IMR-90 (cell line): ENCODE data around the gene PLXNC1. TPM values are rescaled to one million over a fixed set of nuclear protein-coding genes. Genes with fewer than 3 reads are reported as not detected.

ENCODE experiments used
- ATAC-seq: fragments of 200-7000 bp; cut with Tn5 transposase; 2 replicates; pipeline ENCODE4 v1.9.1; 2020; ENCODE audit warnings: low read depth, mild to moderate bottlenecking, moderate library complexity
- BruUV-seq: library from RNA; stranded (reverse); fragments of 400-500 nt; replicated peaks from 2 replicates; lab custom pipeline; 2021; lab: Mats Ljungman, UMichigan
- CTCF ChIA-PET: fragments of 300-600 bp; formaldehyde crosslinking; extraction: SDS; loops from one replicate; lab custom pipeline; 2021; ENCODE audit warnings: antibody characterized with exemption; lab: Yijun Ruan, JAX
- POLR2A ChIA-PET: fragments of 300-600 bp; sonication (Branson Sonifier 250); formaldehyde crosslinking; loops from one replicate; lab custom pipeline; 2022; ENCODE audit warnings: antibody characterized with exemption; ENCODE audit not compliant: unreplicated experiment; lab: Charles Lee
- DNase-seq: peaks from one replicate; pipeline ENCODE4 v3.0.0; 2013
- H2AFZ ChIP-seq: replicated peaks from 2 replicates; pipeline ENCODE3; 2013; ENCODE audit warnings: low read length, mild to moderate bottlenecking; ENCODE audit not compliant: poor library complexity
- H2AK5ac ChIP-seq: 2 replicates; pipeline ENCODE4 v1.6.1; 2013; ENCODE audit warnings: low read depth, low read length, inconsistent platforms
- H2AK9ac ChIP-seq: replicated peaks from 2 replicates; pipeline ENCODE3; 2013; ENCODE audit warnings: mild to moderate bottlenecking, low read depth, low read length, moderate library complexity; ENCODE audit not compliant: poor library complexity
- H2BK120ac ChIP-seq: 2 replicates; pipeline ENCODE4 v1.6.1; 2013; ENCODE audit warnings: low read depth, low read length, inconsistent platforms
- H2BK15ac ChIP-seq: 3 replicates; pipeline ENCODE4 v1.6.1; 2013; ENCODE audit warnings: low read depth, low read length, inconsistent platforms
- H2BK20ac ChIP-seq: 2 replicates; pipeline ENCODE4 v1.6.1; 2013; ENCODE audit warnings: low read depth, mild to moderate bottlenecking, inconsistent platforms, low read length, moderate library complexity
- H2BK5ac ChIP-seq: 2 replicates; pipeline ENCODE4 v1.6.1; 2013; ENCODE audit warnings: mild to moderate bottlenecking, low read depth, low read length, inconsistent platforms; ENCODE audit not compliant: poor library complexity, severe bottlenecking
- H3K14ac ChIP-seq: replicated peaks from 2 replicates; pipeline ENCODE4 v1.6.1; 2013; ENCODE audit warnings: low read depth, low read length, inconsistent platforms
- H3K18ac ChIP-seq: 2 replicates; pipeline ENCODE4 v1.6.1; 2013; ENCODE audit warnings: low read depth, low read length, control low read depth
- H3K23ac ChIP-seq: 2 replicates; pipeline ENCODE4 v1.6.1; 2013; ENCODE audit warnings: low read depth, low read length, inconsistent platforms
- H3K27ac ChIP-seq: 2 replicates; pipeline ENCODE4 v1.5.1; 2013; ENCODE audit warnings: mild to moderate bottlenecking, control low read depth, low read length; ENCODE audit not compliant: insufficient read depth
- H3K27me3 ChIP-seq: 2 replicates; pipeline ENCODE4 v1.6.1; 2013; ENCODE audit warnings: low read length; ENCODE audit not compliant: control insufficient read depth, insufficient read depth
- H3K36me3 ChIP-seq: 2 replicates; pipeline ENCODE4 v1.6.1; 2013; ENCODE audit warnings: low read length, mixed read lengths; ENCODE audit not compliant: control insufficient read depth, insufficient read depth
- H3K4ac ChIP-seq: 2 replicates; pipeline ENCODE4 v1.6.1; 2013; ENCODE audit warnings: low read depth, low read length, inconsistent platforms
- H3K4me1 ChIP-seq: 2 replicates; pipeline ENCODE4 v1.6.1; 2013; ENCODE audit warnings: low read length, mixed read lengths; ENCODE audit not compliant: control insufficient read depth, insufficient read depth
- H3K4me2 ChIP-seq: 2 replicates; pipeline ENCODE4 v1.6.1; 2013; ENCODE audit warnings: low read depth, mild to moderate bottlenecking, control low read depth, low read length, moderate library complexity
- H3K4me3 ChIP-seq: 2 replicates; pipeline ENCODE4 v1.5.1; 2013; ENCODE audit warnings: low read depth, mild to moderate bottlenecking, control low read depth, low read length, moderate library complexity; ENCODE audit not compliant: insufficient read depth
- H3K56ac ChIP-seq: 2 replicates; pipeline ENCODE4 v1.6.1; 2013; ENCODE audit warnings: low read length, inconsistent platforms; ENCODE audit not compliant: insufficient read depth; ENCODE audit errors: extremely low read depth
- H3K79me1 ChIP-seq, 2 experiments: 2 replicates each; pipeline ENCODE4 v1.6.1; 2013; ENCODE audit warnings: low read length in 2 of 2, inconsistent platforms in 1 of 2, low read depth in 1 of 2
- H3K9ac ChIP-seq: 2 replicates; pipeline ENCODE4 v1.6.1; 2013; ENCODE audit warnings: low read depth, low read length, control low read depth
- H3K9me1 ChIP-seq: 2 replicates; pipeline ENCODE4 v1.6.1; 2013; ENCODE audit warnings: low read length, inconsistent platforms; ENCODE audit not compliant: insufficient read depth
- H3K9me3 ChIP-seq: 2 replicates; pipeline ENCODE4 v1.6.1; 2013; ENCODE audit warnings: low read length; ENCODE audit not compliant: control insufficient read depth, insufficient read depth
- H4K20me1 ChIP-seq: 2 replicates; pipeline ENCODE4 v1.6.1; 2013; ENCODE audit warnings: low read length, inconsistent platforms; ENCODE audit not compliant: insufficient read depth
- H4K5ac ChIP-seq: 2 replicates; pipeline ENCODE4 v1.6.1; 2013; ENCODE audit warnings: mild to moderate bottlenecking, low read depth, low read length, control low read depth
- H4K8ac ChIP-seq, 2 experiments: 2 replicates each; pipeline ENCODE4 v1.6.1; 2013; ENCODE audit warnings: low read depth in 2 of 2, low read length in 2 of 2, control low read depth in 1 of 2, inconsistent platforms in 1 of 2
- H4K91ac ChIP-seq: 2 replicates; pipeline ENCODE4 v1.6.1; 2013; ENCODE audit warnings: low read depth, low read length, inconsistent platforms; ENCODE audit not compliant: insufficient read depth
- BHLHE40 ChIP-seq: fragments of 150-350 bp; IDR thresholded peaks from 2 replicates; pipeline ENCODE4 v1.6.1; 2016; ENCODE audit warnings: mild to moderate bottlenecking, low read depth, low read length
- CTCF ChIP-seq: conservative IDR thresholded peaks from 2 replicates; pipeline ENCODE4 v1.5.1; 2012; ENCODE audit warnings: mild to moderate bottlenecking, low read depth, low read length, improper control_type of control experiment
- MAFK ChIP-seq: IDR thresholded peaks from 2 replicates; pipeline ENCODE4 v1.6.1; 2012; ENCODE audit warnings: low read depth, low read length, improper control_type of control experiment
- SMC3 ChIP-seq: fragments of 150-350 bp; IDR thresholded peaks from 2 replicates; pipeline ENCODE4 v1.6.1; 2016; ENCODE audit warnings: low read depth, mild to moderate bottlenecking, antibody characterized with exemption, low read length, moderate library complexity
- WGBS, 2 experiments: methylation state at CpG; one replicate each; pipeline versions ENCODE4 v1.1.5 to v1.1.7; 2013; ENCODE audit warnings: missing lambda C conversion rate in 2 of 2; ENCODE audit not compliant: insufficient read length in 1 of 2; ENCODE audit errors: extremely low coverage in 2 of 2; 5-methylcytosine and 5-hydroxymethylcytosine counted together
- dilution Hi-C: fragments of 300-500 bp; cut with HindIII; formaldehyde crosslinking; loops from one replicate; pipeline ENCODE4 v1.14.3; 2018; ENCODE audit warnings: low sequenced_read_pairs; ENCODE audit not compliant: unreplicated experiment
- in situ Hi-C: fragments of 300-500 bp; cut with MboI; formaldehyde crosslinking; loops from 3 replicates; pipeline ENCODE4 v1.14.3; 2019; ENCODE audit warnings: low sequenced_read_pairs, inconsistent platforms, mixed read lengths
- intact Hi-C: fragments of 100-400 bp; cut with micrococcal nuclease; formaldehyde crosslinking; loops from 2 replicates; pipeline ENCODE4 v1.10.0; 2022
- polyA plus RNA-seq, 3 experiments: library from polyadenylated mRNA; depleted of rRNA; stranded (reverse); fragments of >200 nt; gene quantifications; 2 replicates each; pipeline ENCODE4 v1.2.3, GENCODE V29; 2012; ENCODE audit warnings: low replicate concordance in 1 of 3
- total RNA-seq: library from RNA; depleted of rRNA; stranded (reverse); fragments of >200 nt; gene quantifications from 2 replicates; pipeline ENCODE4 v1.2.3, GENCODE V29; 2012

Gene PLXNC1
- total and polyA plus RNA-seq, 2 of the 4 experiments (the other 2 are of a cell fraction): 1.0 to 1.6 TPM

DNA sequence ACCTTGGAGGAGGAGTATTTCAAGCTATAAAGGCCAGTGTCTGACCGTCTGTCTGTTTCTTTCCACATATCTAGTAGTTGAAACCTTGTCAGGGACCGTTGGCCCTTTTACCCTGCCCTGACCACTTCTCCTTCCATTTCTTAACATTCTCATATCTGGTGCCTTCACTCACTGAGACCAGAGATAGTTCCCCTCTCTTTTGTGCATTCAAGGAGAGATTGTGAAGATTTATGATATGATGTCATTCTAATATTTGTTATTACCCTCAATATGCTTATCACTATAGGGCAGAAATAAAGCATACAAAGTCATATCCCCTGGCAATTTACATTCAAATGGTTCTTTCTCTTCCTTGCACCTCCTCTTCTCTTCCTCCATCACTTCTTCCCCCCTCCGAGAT lies 83.3 kb downstream of the PLXNC1 start:
- Histone ChIP-seq H3K4ac (no peak overlapping the region), H3K4me3 (no peak overlapping the region), H2BK20ac (no peak overlapping the region), H2BK15ac (no peak overlapping the region), H3K36me3 (no peaks in the 10 kb centered on the region), H3K4me1 (peaks cover 5% of the 10 kb centered on the region; the same call in 1 of the 2 replicates), H3K4me2 (no peak overlapping the region), H3K23ac (no peak overlapping the region), H3K9me1 (no peaks in the 10 kb centered on the region; the same call in 1 of the 2 replicates), H3K27me3 (peaks cover 34% of the 10 kb centered on the region), H3K9me3 (no peaks in the 10 kb centered on the region), H4K8ac (no peak overlapping the region), H3K18ac (no peak overlapping the region), H4K91ac (no peak overlapping the region), H4K20me1 (no peaks in the 10 kb centered on the region), H2AK5ac (no peak overlapping the region), H3K14ac (no peak overlapping the region), H2BK5ac (no peak overlapping the region), H2AK9ac (no peak overlapping the region), H3K56ac (no peak overlapping the region), H3K9ac (no peak overlapping the region), H3K79me1 (no peaks in the 10 kb centered on the region), H4K5ac (no peak overlapping the region), H2BK120ac (no peak overlapping the region), H3K27ac (no peak overlapping the region), H2AFZ (no peak overlapping the region)
- in situ Hi-C loops: no loop called here
- ATAC-seq (no peak), DNase-seq (no peak)
- dilution Hi-C loops: no loop called here
- TF ChIP-seq BHLHE40: no peak
- no peak for TF ChIP-seq CTCF
- TF ChIP-seq MAFK: no peak
- no peak for TF ChIP-seq SMC3
- intact Hi-C loops: no loop called here
- 60% methylated on average over 1 of the region's 3 CpGs; no CpG with 5 or more reads in 1 of the 2 experiments for WGBS, 2 experiments
- CTCF ChIA-PET: no interaction called here
- POLR2A ChIA-PET: no interaction called here
- no TSS peak for BruUV-seq
